ENCODE measurements around the gene METTL5. TPM values are rescaled to one million over a fixed set of nuclear protein-coding genes. Genes with fewer than 3 reads are reported as not detected.

The METTL5 gene
- total RNA-seq, 1 donor from 2014 or later, result 74.0 TPM

- no peaks in the 10 kb centered on the region for H3K27me3 ChIP-seq (ENCODE audit: control insufficient read depth, insufficient read depth, low read length)
- DNase-seq (ENCODE audit: low read depth), result no peak
- no peaks in the 10 kb centered on the region for H3K36me3 ChIP-seq (ENCODE audit: control insufficient read depth, insufficient read depth, low read length)
- no peak for TF ChIP-seq CTCF (IDR thresholded peaks at IDR 0.05; ENCODE audit: insufficient read depth, low read length, severe bottlenecking)
- FAIRE-seq, result no peak
- H3K4me3 ChIP-seq (ENCODE audit: low read depth, low read length), result no peak overlapping the region
Measured at GRCh38 chr2:169781249-169782013, 43.3 kb downstream of the METTL5 start.

- Histone ChIP-seq H3K36me3 (ENCODE audit: control insufficient read depth, insufficient read depth, low read length) (no peaks in the 10 kb centered on the region), H3K27me3 (ENCODE audit: control insufficient read depth, insufficient read depth, low read length) (no peaks in the 10 kb centered on the region), H3K4me3 (ENCODE audit: low read depth, low read length) (no peak overlapping the region)
- no peak for DNase-seq (ENCODE audit: low read depth)
- TF ChIP-seq CTCF (IDR thresholded peaks at IDR 0.05; ENCODE audit: insufficient read depth, low read length, severe bottlenecking), result no peak
- no peak for FAIRE-seq
Measured at GRCh38 chr2:169778446-169778845, 46.3 kb downstream of the METTL5 start.

- TF ChIP-seq CTCF (IDR thresholded peaks at IDR 0.05; ENCODE audit: insufficient read depth, low read length, severe bottlenecking), result no peak
- H3K4me3 ChIP-seq (ENCODE audit: low read depth, low read length), result no peak overlapping the region
- H3K36me3 ChIP-seq (ENCODE audit: control insufficient read depth, insufficient read depth, low read length), result no peaks in the 10 kb centered on the region
- H3K27me3 ChIP-seq (ENCODE audit: control insufficient read depth, insufficient read depth, low read length), result no peaks in the 10 kb centered on the region
- FAIRE-seq (no peak), DNase-seq (ENCODE audit: low read depth) (no peak)
Measured at GRCh38 chr2:169776252-169776761, 48.4 kb downstream of the METTL5 start.

GRCh38 chr2:169775765-169776164 is 48.9 kb downstream of the METTL5 start:
- H3K27me3 ChIP-seq (ENCODE audit: control insufficient read depth, insufficient read depth, low read length), result no peaks in the 10 kb centered on the region
- no peak for TF ChIP-seq CTCF (IDR thresholded peaks at IDR 0.05; ENCODE audit: insufficient read depth, low read length, severe bottlenecking)
- no peaks in the 10 kb centered on the region for H3K36me3 ChIP-seq (ENCODE audit: control insufficient read depth, insufficient read depth, low read length)
- FAIRE-seq, result no peak
- H3K4me3 ChIP-seq (ENCODE audit: low read depth, low read length), result no peak overlapping the region
- DNase-seq (ENCODE audit: low read depth), result peak; percentile 15

GRCh38 chr2:169775354-169775753 is 49.4 kb downstream of the METTL5 start:
- H3K4me3 ChIP-seq (ENCODE audit: low read depth, low read length), result no peak overlapping the region
- DNase-seq (ENCODE audit: low read depth), result no peak
- TF ChIP-seq CTCF (IDR thresholded peaks at IDR 0.05; ENCODE audit: insufficient read depth, low read length, severe bottlenecking), result no peak
- no peaks in the 10 kb centered on the region for H3K36me3 ChIP-seq (ENCODE audit: control insufficient read depth, insufficient read depth, low read length)
- no peak for FAIRE-seq
- H3K27me3 ChIP-seq (ENCODE audit: control insufficient read depth, insufficient read depth, low read length), result no peaks in the 10 kb centered on the region
